Activated CD8-positive, alpha-beta memory T cell treated with anti-CD3 and anti-CD28 coated beads, Interleukin-2, amount 50 U/mL, for 4 hours (primary cell): ENCODE data around the gene CHPF2.

Experiments
- DNase-seq: peaks from one replicate; pipeline ENCODE4 v3.0.0-alpha.2; 2020

The CHPF2 gene

GRCh38 chr7:151271699-151272355, 39.5 kb downstream of the CHPF2 start:
- DNase-seq: no peak

GRCh38 chr7:151272405-151272804, 40.1 kb downstream of the CHPF2 start:
- DNase-seq: no peak

- no peak for DNase-seq
Observed at GRCh38 chr7:151272877-151273276, 40.6 kb downstream of the CHPF2 start.

- no peak for DNase-seq
Observed at GRCh38 chr7:151273651-151274390, 41.5 kb downstream of the CHPF2 start.

- DNase-seq: no peak
Observed at GRCh38 chr7:151274396-151274795, 42.1 kb downstream of the CHPF2 start.

- no peak for DNase-seq
Observed at GRCh38 chr7:151274936-151275812, 42.9 kb downstream of the CHPF2 start.

- DNase-seq: no peak
Observed at GRCh38 chr7:151275813-151276577, 43.7 kb downstream of the CHPF2 start.

GRCh38 chr7:151276666-151277590, 44.6 kb downstream of the CHPF2 start:
- DNase-seq: peak; percentile 58

- no peak for DNase-seq
Observed at GRCh38 chr7:151277631-151278030, 45.3 kb downstream of the CHPF2 start.

GRCh38 chr7:151278949-151279348, 46.7 kb downstream of the CHPF2 start:
- DNase-seq: no peak

GRCh38 chr7:151279868-151280267, 47.6 kb downstream of the CHPF2 start:
- DNase-seq: no peak

GRCh38 chr7:151280388-151281019, 48.2 kb downstream of the CHPF2 start:
- DNase-seq: no peak

GRCh38 chr7:151281686-151282085, 49.4 kb downstream of the CHPF2 start:
- DNase-seq: no peak

- no peak for DNase-seq
Observed at GRCh38 chr7:151282111-151282510, 49.8 kb downstream of the CHPF2 start.

GRCh38 chr7:151283302-151283701, 51.0 kb downstream of the CHPF2 start:
- DNase-seq: no peak

GRCh38 chr7:151286148-151286547, 53.9 kb downstream of the CHPF2 start:
- DNase-seq: no peak
